Retinal pigment epithelial cell (primary cell): Measurements from ENCODE around the gene ATG16L1.

ENCODE experiments used
- DNase-seq: peaks from one replicate; pipeline ENCODE4 v3.0.0-alpha.2; 2010; ENCODE audit warnings: low read depth
- H3K4me3 ChIP-seq: 2 replicates; pipeline ENCODE4 v1.5.1; 2011; ENCODE audit warnings: mild to moderate bottlenecking, low read length, control low read depth, moderate library complexity
- CTCF ChIP-seq: conservative IDR thresholded peaks from 2 replicates; pipeline ENCODE4 v1.5.1; 2011; ENCODE audit warnings: low read depth, low read length, control low read depth, inconsistent platforms

Gene ATG16L1

GRCh38 chr2:233209533-233210171 is 41.8 kb upstream of the ATG16L1 start:
- H3K4me3 ChIP-seq: no peak overlapping the region
- peak; percentile 55 for DNase-seq
- TF ChIP-seq CTCF: no peak

GRCh38 chr2:233210281-233210680 is 41.2 kb upstream of the ATG16L1 start:
- no peak for TF ChIP-seq CTCF
- no peak overlapping the region for H3K4me3 ChIP-seq
- no peak for DNase-seq

GRCh38 chr2:233210843-233211547 is 40.5 kb upstream of the ATG16L1 start:
- peak; percentile 65 for DNase-seq
- no peak for TF ChIP-seq CTCF
- H3K4me3 ChIP-seq: no peak overlapping the region

GRCh38 chr2:233211548-233211895 is 40.0 kb upstream of the ATG16L1 start:
- no peak for TF ChIP-seq CTCF
- H3K4me3 ChIP-seq: no peak overlapping the region
- DNase-seq: no peak

GRCh38 chr2:233213011-233213410 is 38.5 kb upstream of the ATG16L1 start:
- TF ChIP-seq CTCF: no peak
- no peak overlapping the region for H3K4me3 ChIP-seq
- DNase-seq: no peak

- no peak for TF ChIP-seq CTCF
- no peak for DNase-seq
- H3K4me3 ChIP-seq: no peak overlapping the region
Observed at GRCh38 chr2:233213975-233214374, 37.5 kb upstream of the ATG16L1 start.

- no peak for TF ChIP-seq CTCF
- no peak for DNase-seq
- no peak overlapping the region for H3K4me3 ChIP-seq
Observed at GRCh38 chr2:233217892-233218377, 33.5 kb upstream of the ATG16L1 start.
